AG09319 (cell line): Measurements from ENCODE around the gene ARHGAP26.

Experiments
- DNase-seq: peaks from one replicate; pipeline ENCODE4 v3.0.0-alpha.2; 2010; ENCODE audit warnings: low read depth; ENCODE audit errors: extremely low read depth
- TF ChIP-seq, protein P1 (sequence below): IDR thresholded peaks from 2 replicates; pipeline ENCODE4 v1.5.1; 2011; ENCODE audit warnings: low read depth, mild to moderate bottlenecking, inconsistent platforms, low read length, moderate library complexity

The ARHGAP26 gene

DNA sequence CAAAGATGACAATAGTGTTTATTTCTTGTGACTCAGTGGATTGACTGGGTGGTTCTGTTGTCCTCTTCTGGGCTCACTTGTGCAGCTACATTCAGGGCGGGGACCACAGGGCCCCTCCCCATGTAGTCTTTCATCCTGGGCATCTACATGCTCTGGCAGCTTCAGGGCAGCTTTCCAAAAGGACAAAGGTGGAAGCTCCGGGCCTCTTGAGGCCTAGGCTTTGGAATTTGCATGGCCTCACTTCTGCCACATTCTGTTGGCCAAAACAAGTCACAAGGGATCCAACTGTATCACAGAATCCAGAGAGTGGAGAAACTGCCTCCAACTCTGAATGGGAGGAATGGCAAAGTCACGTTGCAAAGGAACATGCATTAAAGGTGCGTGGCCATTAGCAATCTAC is 64.3 kb downstream of the ARHGAP26 start:
- DNase-seq, result no peak
- TF ChIP-seq, protein P1, sequence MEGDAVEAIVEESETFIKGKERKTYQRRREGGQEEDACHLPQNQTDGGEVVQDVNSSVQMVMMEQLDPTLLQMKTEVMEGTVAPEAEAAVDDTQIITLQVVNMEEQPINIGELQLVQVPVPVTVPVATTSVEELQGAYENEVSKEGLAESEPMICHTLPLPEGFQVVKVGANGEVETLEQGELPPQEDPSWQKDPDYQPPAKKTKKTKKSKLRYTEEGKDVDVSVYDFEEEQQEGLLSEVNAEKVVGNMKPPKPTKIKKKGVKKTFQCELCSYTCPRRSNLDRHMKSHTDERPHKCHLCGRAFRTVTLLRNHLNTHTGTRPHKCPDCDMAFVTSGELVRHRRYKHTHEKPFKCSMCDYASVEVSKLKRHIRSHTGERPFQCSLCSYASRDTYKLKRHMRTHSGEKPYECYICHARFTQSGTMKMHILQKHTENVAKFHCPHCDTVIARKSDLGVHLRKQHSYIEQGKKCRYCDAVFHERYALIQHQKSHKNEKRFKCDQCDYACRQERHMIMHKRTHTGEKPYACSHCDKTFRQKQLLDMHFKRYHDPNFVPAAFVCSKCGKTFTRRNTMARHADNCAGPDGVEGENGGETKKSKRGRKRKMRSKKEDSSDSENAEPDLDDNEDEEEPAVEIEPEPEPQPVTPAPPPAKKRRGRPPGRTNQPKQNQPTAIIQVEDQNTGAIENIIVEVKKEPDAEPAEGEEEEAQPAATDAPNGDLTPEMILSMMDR, result no peak

DNA sequence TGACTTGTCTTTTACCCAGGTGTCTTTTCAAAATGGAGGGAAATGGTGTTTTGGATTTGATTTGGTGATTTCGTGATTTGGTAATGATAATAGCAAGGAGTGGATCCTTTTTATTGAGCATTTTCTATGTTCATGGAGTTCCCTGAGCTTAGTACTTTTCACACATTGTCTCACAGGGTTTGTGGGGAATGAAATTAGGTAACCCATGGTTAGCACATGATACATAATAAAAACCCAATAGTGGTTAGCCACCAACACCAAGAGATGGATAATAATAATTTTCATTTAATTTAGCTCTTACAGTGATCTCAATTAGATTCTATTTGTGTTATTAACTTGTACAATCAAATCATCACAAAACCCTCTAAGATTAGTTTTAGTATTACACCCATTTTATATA is 65.4 kb downstream of the ARHGAP26 start:
- no peak for DNase-seq
- TF ChIP-seq, protein P1, result no peak

DNA sequence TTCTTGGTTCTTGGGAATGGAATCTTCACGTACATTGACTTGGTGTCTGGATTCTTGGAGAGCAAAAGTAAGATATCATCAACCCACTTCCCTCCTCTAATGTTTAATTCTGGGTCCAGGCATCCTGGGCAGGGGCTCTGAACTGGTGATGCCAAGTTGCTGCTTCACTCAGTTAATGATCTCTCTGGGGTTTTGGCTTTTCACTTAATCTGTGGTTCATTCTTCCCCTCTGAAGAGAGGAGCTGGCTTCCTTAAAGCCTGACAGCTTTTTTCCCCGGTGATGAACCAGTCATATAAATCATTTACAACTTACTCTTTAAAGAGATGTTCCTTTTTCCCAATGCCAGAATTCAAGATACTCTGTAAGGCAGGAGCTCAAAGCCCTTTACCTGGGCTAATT is 65.9 kb downstream of the ARHGAP26 start:
- TF ChIP-seq, protein P1, result no peak

DNA sequence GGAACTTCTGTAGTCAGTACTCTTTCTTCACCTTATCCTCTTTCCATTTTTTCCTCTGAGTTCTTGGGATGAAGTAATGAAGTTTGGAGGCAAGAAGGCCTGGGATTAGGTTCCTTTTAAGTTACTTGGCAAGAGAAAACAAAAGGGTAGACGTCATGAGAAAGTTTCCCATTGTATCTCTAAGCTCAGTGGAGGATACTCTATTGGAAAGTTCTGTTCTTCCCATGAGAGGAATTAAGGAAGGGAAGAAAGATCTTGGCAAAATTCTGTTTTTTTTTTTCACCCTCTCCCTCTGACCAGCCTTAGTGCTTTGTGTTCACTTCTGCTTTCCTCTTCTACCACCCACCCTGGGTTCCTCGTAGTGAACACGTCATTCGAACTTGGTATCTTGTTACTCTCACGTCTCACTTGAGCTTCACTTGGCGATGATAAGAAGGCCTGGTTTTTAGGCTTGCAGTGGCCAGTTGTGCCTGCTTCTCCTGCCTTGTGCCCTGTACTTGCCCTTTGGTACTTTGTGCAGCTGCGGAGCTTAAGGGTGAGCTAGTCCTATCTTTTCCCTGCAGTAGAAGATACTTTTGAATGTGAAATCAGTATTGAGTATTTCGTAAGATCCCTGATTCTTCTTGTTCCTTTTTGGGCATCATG is 67.0 kb downstream of the ARHGAP26 start:
- DNase-seq, result no peak
- TF ChIP-seq, protein P1, result no peak

More for the DNA sequence above, 65.9 kb downstream of the ARHGAP26 start:
- DNase-seq, result no peak

DNA sequence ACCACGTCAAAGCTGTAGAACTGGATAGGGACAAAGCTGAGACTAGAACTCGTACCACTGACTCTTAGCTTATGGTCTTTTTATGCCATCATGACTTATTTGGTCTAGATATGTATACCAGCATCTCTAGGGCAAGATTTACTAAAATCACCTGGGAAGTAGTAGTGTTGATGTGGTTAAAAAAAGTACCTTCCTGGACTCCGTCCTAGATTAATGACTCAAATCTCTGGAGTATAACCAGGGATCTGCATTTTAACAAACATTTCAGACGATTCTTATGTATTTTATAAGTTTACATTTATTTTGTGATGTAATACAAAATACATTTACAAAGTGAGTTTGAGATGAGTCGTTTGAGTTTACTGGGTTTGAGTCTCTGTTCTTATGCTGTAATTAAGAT is 68.7 kb downstream of the ARHGAP26 start:
- TF ChIP-seq, protein P1, result no peak
- DNase-seq, result no peak

DNA sequence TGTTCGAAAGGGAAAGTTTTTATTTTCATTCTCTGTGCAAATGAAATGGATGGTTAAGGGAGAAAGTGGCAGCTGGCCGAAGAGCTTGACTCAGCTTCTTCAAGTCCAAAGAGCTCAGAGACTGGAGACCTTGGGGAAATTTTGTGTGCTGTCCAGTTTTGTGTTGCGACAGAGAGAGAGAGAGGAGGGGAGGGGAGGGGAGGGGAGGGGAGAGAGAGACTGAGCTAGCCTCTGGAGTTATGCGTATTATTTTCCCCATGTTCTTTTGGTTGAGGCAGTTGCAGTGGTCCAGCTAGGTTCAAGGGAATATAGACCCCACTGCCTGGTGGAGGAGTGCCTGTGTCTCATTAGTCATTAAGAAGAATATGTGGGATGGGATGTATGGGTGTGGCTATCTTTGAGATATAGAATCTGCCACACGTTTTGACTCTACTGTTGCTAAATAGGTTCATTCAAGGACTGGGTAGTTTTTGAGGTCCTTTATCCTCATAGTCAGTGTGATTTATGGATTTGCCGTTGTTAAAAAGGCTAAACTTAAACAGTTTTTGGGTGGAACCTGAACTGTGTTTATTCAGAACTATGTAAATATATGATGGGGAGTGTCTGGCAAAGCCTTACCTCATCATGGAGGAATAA is 69.7 kb downstream of the ARHGAP26 start:
- DNase-seq, result peak; percentile 78
- TF ChIP-seq, protein P1, result no peak

DNA sequence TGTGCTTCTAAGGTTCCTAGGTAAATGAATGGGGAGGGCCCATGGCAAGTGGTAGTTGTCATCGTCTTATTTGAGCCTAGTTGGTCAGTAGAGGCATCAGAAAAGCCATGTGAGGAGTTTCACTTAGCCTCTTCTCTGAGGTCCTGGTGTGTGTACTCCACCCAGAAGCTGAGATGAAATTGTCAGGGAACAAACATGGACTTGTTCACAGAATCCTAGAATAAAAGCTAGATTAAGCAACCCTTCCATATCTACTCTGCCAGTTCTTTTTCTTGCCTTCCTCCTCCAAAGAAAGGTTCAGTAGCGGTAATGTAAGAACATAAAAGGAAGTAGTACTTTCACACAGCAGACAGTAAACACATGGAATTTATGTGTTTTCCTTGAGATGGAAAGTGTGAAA is 70.4 kb downstream of the ARHGAP26 start:
- TF ChIP-seq, protein P1, result no peak
- no peak for DNase-seq
